HL-60 (cell line): ENCODE data around the gene GRM5.

Experiments used
- DNase-seq, 2 experiments: peaks; one replicate each; pipeline ENCODE4 v3.0.0-alpha.2; 2010 to 2020; ENCODE audit warnings: low read depth in 1 of 2, low spot score in 1 of 2
- H3K27ac ChIP-seq: fragments of 250-450 bp; sonication (Bioruptor Pico); replicated peaks from 2 replicates; pipeline ENCODE4 v1.5.1; 2020; ENCODE audit warnings: mild to moderate bottlenecking, moderate library complexity
- H3K27me3 ChIP-seq: fragments of 250-450 bp; sonication (Bioruptor Pico); 2 replicates; pipeline ENCODE4 v1.5.1; 2021; ENCODE audit warnings: mild to moderate bottlenecking, moderate library complexity; ENCODE audit not compliant: insufficient read depth, poor library complexity, severe bottlenecking
- H3K4me3 ChIP-seq: replicated peaks from 2 replicates; pipeline ENCODE4 v1.5.1; 2011; ENCODE audit warnings: mild to moderate bottlenecking, control low read depth, low read length; ENCODE audit not compliant: insufficient read depth
- CTCF ChIP-seq: IDR thresholded peaks from one replicate; pipeline ENCODE4 v1.5.1; 2011; ENCODE audit warnings: low read length, control low read depth, inconsistent platforms; ENCODE audit not compliant: insufficient read depth
- GABPA ChIP-seq: IDR thresholded peaks from 2 replicates; pipeline ENCODE4 v1.6.1; 2012; ENCODE audit warnings: low read depth
- POLR2AphosphoS5 ChIP-seq: IDR thresholded peaks from 2 replicates; pipeline ENCODE4 v1.6.1; 2012; ENCODE audit warnings: low read depth
- SPI1 ChIP-seq: IDR thresholded peaks from 2 replicates; pipeline ENCODE4 v1.6.1; 2012; ENCODE audit warnings: low read depth, mild to moderate bottlenecking, borderline replicate concordance
- TF ChIP-seq, protein P1 (sequence below): IDR thresholded peaks from 2 replicates; pipeline ENCODE4 v1.6.1; 2012; ENCODE audit warnings: low read depth; ENCODE audit not compliant: insufficient replicate concordance

Gene GRM5

DNA sequence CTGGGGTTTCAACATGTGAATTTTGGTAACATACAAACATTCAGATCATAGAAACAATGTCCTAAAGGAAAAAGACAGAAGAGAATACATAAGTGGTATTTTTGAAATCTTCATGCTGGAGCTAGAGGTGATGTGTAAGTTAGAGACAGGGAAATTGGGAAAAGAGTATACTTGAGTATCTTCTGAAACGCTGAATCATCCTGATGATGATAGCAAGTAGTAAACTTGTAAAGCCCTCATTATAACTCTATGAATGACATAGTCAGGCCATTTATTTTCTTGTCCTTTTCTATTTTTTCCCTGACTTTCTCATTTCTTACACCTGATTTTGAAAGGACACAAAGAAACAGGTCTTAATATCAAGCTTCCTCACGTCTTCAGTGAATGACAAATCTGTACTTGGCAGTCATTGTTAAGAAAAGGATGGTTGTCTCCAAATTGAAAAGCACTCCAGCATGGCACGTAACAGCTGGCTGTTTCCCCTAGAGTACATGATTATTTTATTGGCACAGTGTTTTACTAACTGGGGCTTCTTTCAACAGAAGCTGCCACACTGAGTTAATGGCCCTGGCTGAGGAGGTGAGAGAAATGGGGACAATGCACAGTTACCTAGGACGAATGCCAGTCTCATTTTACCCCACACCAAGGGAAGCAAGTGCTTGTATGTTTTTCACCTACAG is 587.5 kb downstream of the GRM5 start:
- TF ChIP-seq POLR2AphosphoS5: no peak
- TF ChIP-seq SPI1: no peak
- TF ChIP-seq, protein P1, sequence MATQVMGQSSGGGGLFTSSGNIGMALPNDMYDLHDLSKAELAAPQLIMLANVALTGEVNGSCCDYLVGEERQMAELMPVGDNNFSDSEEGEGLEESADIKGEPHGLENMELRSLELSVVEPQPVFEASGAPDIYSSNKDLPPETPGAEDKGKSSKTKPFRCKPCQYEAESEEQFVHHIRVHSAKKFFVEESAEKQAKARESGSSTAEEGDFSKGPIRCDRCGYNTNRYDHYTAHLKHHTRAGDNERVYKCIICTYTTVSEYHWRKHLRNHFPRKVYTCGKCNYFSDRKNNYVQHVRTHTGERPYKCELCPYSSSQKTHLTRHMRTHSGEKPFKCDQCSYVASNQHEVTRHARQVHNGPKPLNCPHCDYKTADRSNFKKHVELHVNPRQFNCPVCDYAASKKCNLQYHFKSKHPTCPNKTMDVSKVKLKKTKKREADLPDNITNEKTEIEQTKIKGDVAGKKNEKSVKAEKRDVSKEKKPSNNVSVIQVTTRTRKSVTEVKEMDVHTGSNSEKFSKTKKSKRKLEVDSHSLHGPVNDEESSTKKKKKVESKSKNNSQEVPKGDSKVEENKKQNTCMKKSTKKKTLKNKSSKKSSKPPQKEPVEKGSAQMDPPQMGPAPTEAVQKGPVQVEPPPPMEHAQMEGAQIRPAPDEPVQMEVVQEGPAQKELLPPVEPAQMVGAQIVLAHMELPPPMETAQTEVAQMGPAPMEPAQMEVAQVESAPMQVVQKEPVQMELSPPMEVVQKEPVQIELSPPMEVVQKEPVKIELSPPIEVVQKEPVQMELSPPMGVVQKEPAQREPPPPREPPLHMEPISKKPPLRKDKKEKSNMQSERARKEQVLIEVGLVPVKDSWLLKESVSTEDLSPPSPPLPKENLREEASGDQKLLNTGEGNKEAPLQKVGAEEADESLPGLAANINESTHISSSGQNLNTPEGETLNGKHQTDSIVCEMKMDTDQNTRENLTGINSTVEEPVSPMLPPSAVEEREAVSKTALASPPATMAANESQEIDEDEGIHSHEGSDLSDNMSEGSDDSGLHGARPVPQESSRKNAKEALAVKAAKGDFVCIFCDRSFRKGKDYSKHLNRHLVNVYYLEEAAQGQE: no peak
- TF ChIP-seq GABPA: no peak
- TF ChIP-seq CTCF: no peak

GRCh38 chr11:88475991-88476418 is 589.8 kb downstream of the GRM5 start:
- TF ChIP-seq, protein P1: no peak
- TF ChIP-seq GABPA: no peak
- no peak for TF ChIP-seq SPI1
- no peak for TF ChIP-seq CTCF
- no peak for TF ChIP-seq POLR2AphosphoS5
- Histone ChIP-seq H3K4me3 (no peak overlapping the region), H3K27ac (no peak overlapping the region), H3K27me3 (no peaks in the 10 kb centered on the region)
- DNase-seq: no peak

More for the DNA sequence above, 587.5 kb downstream of the GRM5 start:
- Histone ChIP-seq H3K27me3 (no peaks in the 10 kb centered on the region), H3K27ac (no peak overlapping the region), H3K4me3 (no peak overlapping the region)
- DNase-seq: no peak

GRCh38 chr11:88474655-88475054 is 591.1 kb downstream of the GRM5 start:
- H3K27me3 ChIP-seq: no peaks in the 10 kb centered on the region
- no peak overlapping the region for H3K4me3 ChIP-seq
- H3K27ac ChIP-seq: no peak overlapping the region
- DNase-seq: peak in 1 of 2 experiments; percentile 27
- TF ChIP-seq SPI1: peak; percentile 61; the same call in 1 of the 2 replicates
- no peak for TF ChIP-seq GABPA

GRCh38 chr11:88469561-88470225 is 596.1 kb downstream of the GRM5 start:
- Histone ChIP-seq H3K27me3 (no peaks in the 10 kb centered on the region), H3K4me3 (no peak overlapping the region), H3K27ac (no peak overlapping the region)
- DNase-seq: no peak
- no peak for TF ChIP-seq GABPA
- no peak for TF ChIP-seq POLR2AphosphoS5
- TF ChIP-seq CTCF: no peak
- TF ChIP-seq SPI1: no peak
- TF ChIP-seq, protein P1: no peak
